Gastroesophageal sphincter (tissue), 3 donors: ENCODE measurements around the gene PCNX3.

Source experiments
- CTCF ChIP-seq, 4 experiments: fragments of 200-600 bp in 2 of 4; fragments of 450-650 bp in 2 of 4; sonication (generic) in 1 of 4; IDR thresholded peaks; one replicate each; pipeline ENCODE4 v1.5.1; 2017 to 2019; ENCODE audit warnings: antibody characterized with exemption in 4 of 4, mild to moderate bottlenecking in 2 of 4, moderate library complexity in 2 of 4
- EP300 ChIP-seq: sonication (generic); formaldehyde crosslinking; IDR thresholded peaks from one replicate; pipeline ENCODE4 v1.6.1; 2017; ENCODE audit warnings: antibody characterized with exemption, mild to moderate bottlenecking
- POLR2A ChIP-seq, 2 donors: fragments of 450-650 bp; IDR thresholded peaks; one replicate each; pipeline ENCODE4 v1.6.1; 2017; ENCODE audit warnings: antibody characterized with exemption in 2 of 2, mild to moderate bottlenecking in 2 of 2, moderate library complexity in 1 of 2
- POLR2AphosphoS5 ChIP-seq: sonication (generic); formaldehyde crosslinking; IDR thresholded peaks from one replicate; pipeline ENCODE4 v1.6.1; 2017; ENCODE audit warnings: antibody characterized with exemption

GRCh38 chr11:65578134-65578533 lies 37.4 kb upstream of the PCNX3 start:
- TF ChIP-seq CTCF (IDR thresholded peaks at IDR 0.05) (no peak), POLR2AphosphoS5 (no peak), EP300 (no peak), POLR2A (IDR thresholded peaks at IDR 0.05) (no peak)
